ENCODE measurements around the gene HCFC1R1. TPM values are rescaled to one million over a fixed set of nuclear protein-coding genes. Genes with fewer than 3 reads are reported as not detected.

The HCFC1R1 gene
- total RNA-seq, 2 donors from 2014 or later: 49.8 to 59.1 TPM

- H3K36me3 ChIP-seq (ENCODE audit: control insufficient read depth, insufficient read depth, low read length): peaks cover 15% of the 10 kb centered on the region
- no peak overlapping the region for H3K4me3 ChIP-seq (ENCODE audit: low read length)
- H3K27ac Mint-ChIP-seq: no peak overlapping the region
- no peak overlapping the region for H3K9ac ChIP-seq (ENCODE audit: extremely low read depth, low read length, poor library complexity, severe bottlenecking)
- peaks cover 20% of the 10 kb centered on the region for H3K27me3 Mint-ChIP-seq (ENCODE audit: insufficient read depth)
- no peaks in the 10 kb centered on the region for H3K9me3 Mint-ChIP-seq
- H3K4me1 Mint-ChIP-seq: peaks cover 38% of the 10 kb centered on the region
- H3K4me1 ChIP-seq (ENCODE audit: control insufficient read depth, insufficient read depth, low read length): peaks cover 7% of the 10 kb centered on the region
- no peak for DNase-seq
- H3K4me3 Mint-ChIP-seq: peak overlapping the region; percentile 88
- no peak for TF ChIP-seq CTCF (conservative IDR thresholded peaks at IDR 0.05)
- peaks cover 23% of the 10 kb centered on the region for H3K36me3 Mint-ChIP-seq (ENCODE audit: low read depth)
- H3K27ac ChIP-seq (ENCODE audit: low read depth, low read length): no peak overlapping the region
- no peaks in the 10 kb centered on the region for H3K27me3 ChIP-seq (ENCODE audit: control insufficient read depth, insufficient read depth, low read length, poor library complexity, severe bottlenecking)
- H3K9me3 ChIP-seq (ENCODE audit: control insufficient read depth, low read length): no peaks in the 10 kb centered on the region
- 93 to 94% methylated on average over 3 to 6 of the region's 6 CpGs for WGBS, 2 experiments (ENCODE audit: insufficient coverage in 1 of 2, insufficient read length in 1 of 2)
Observed at GRCh38 chr16:3014971-3015370, 8.8 kb downstream of the HCFC1R1 start.

- peak; percentile 81 for DNase-seq
- Histone ChIP-seq H3K4me3 (ENCODE audit: low read length) (no peak overlapping the region), H3K27ac (ENCODE audit: low read depth, low read length) (no peak overlapping the region), H3K4me1 (ENCODE audit: control insufficient read depth, insufficient read depth, low read length) (peaks cover 12% of the 10 kb centered on the region), H3K27me3 (ENCODE audit: control insufficient read depth, insufficient read depth, low read length, poor library complexity, severe bottlenecking) (no peaks in the 10 kb centered on the region), H3K9ac (ENCODE audit: extremely low read depth, low read length, poor library complexity, severe bottlenecking) (no peak overlapping the region), H3K9me3 (ENCODE audit: control insufficient read depth, low read length) (no peaks in the 10 kb centered on the region), H3K36me3 (ENCODE audit: control insufficient read depth, insufficient read depth, low read length) (peaks cover 15% of the 10 kb centered on the region)
- 87 to 94% methylated on average over 7 to 12 of the region's 12 CpGs for WGBS, 2 experiments (ENCODE audit: insufficient coverage in 1 of 2, insufficient read length in 1 of 2)
- H3K36me3 Mint-ChIP-seq (ENCODE audit: low read depth): peaks cover 23% of the 10 kb centered on the region
- peaks cover 20% of the 10 kb centered on the region for H3K27me3 Mint-ChIP-seq (ENCODE audit: insufficient read depth)
- no peak for TF ChIP-seq CTCF (conservative IDR thresholded peaks at IDR 0.05)
- no peaks in the 10 kb centered on the region for H3K9me3 Mint-ChIP-seq
- H3K27ac Mint-ChIP-seq: peak overlapping the region; percentile 68
- peaks cover 39% of the 10 kb centered on the region for H3K4me1 Mint-ChIP-seq
- no peak overlapping the region for H3K4me3 Mint-ChIP-seq
Observed at GRCh38 chr16:3013998-3014690, 9.6 kb downstream of the HCFC1R1 start.

GRCh38 chr16:3013491-3013951 is 10.2 kb downstream of the HCFC1R1 start:
- no peak overlapping the region for H3K4me3 Mint-ChIP-seq
- Histone ChIP-seq H3K4me3 (ENCODE audit: low read length) (no peak overlapping the region), H3K9ac (ENCODE audit: extremely low read depth, low read length, poor library complexity, severe bottlenecking) (no peak overlapping the region)

More at GRCh38 chr16:3013491-3013951, 10.2 kb downstream of the HCFC1R1 start:
- peaks cover 15% of the 10 kb centered on the region for H3K36me3 ChIP-seq (ENCODE audit: control insufficient read depth, insufficient read depth, low read length)
- no peaks in the 10 kb centered on the region for H3K9me3 Mint-ChIP-seq
- peak; percentile 82 for DNase-seq
- no peak overlapping the region for H3K27ac Mint-ChIP-seq
- peaks cover 12% of the 10 kb centered on the region for H3K4me1 ChIP-seq (ENCODE audit: control insufficient read depth, insufficient read depth, low read length)
- no peak overlapping the region for H3K27ac ChIP-seq (ENCODE audit: low read depth, low read length)
- 75 to 89% methylated on average over 20 to 27 of the region's 27 CpGs for WGBS, 2 experiments (ENCODE audit: insufficient coverage in 1 of 2, insufficient read length in 1 of 2)
- TF ChIP-seq CTCF (conservative IDR thresholded peaks at IDR 0.05): peak; percentile 43
- peaks cover 40% of the 10 kb centered on the region for H3K4me1 Mint-ChIP-seq
- H3K27me3 ChIP-seq (ENCODE audit: control insufficient read depth, insufficient read depth, low read length, poor library complexity, severe bottlenecking): no peaks in the 10 kb centered on the region
- no peaks in the 10 kb centered on the region for H3K9me3 ChIP-seq (ENCODE audit: control insufficient read depth, low read length)
- H3K36me3 Mint-ChIP-seq (ENCODE audit: low read depth): peaks cover 23% of the 10 kb centered on the region
- H3K27me3 Mint-ChIP-seq (ENCODE audit: insufficient read depth): peaks cover 21% of the 10 kb centered on the region
